Adipose tissue (tissue), 3 donors: ENCODE data around the gene CCSER1. TPM values are rescaled to one million over a fixed set of nuclear protein-coding genes. Genes with fewer than 3 reads are reported as not detected.
"Not testable (repeated sequence)": the region's sequence is repeated elsewhere in the genome, so short reads cannot be mapped to it uniquely, and the experiment has no call there.

Experiments used
- H3K27ac ChIP-seq: one replicate; pipeline ENCODE4 v1.5.1; 2013; ENCODE audit warnings: low read depth, low read length
- WGBS, 3 donors: extraction: QIAGEN DNeasy Blood & Tissue Kit; methylation state at CpG; one replicate each; pipeline ENCODE4 v1.1.7; 2013; 5-methylcytosine and 5-hydroxymethylcytosine counted together
- polyA plus RNA-seq, 3 donors: library from polyadenylated mRNA; stranded (reverse); fragments of 200-250 nt; gene quantifications; one replicate each; pipeline ENCODE4 v1.2.3, GENCODE V29; 2013
- donor health status: healthy with polysubstance abuse.
- donor health status: Bipolar disorder and iron deficiency.
- donor health status: healthy.

Gene CCSER1
- polyA plus RNA-seq, 3 donors: 0.87 to 1.2 TPM; not detected in 1

DNA sequence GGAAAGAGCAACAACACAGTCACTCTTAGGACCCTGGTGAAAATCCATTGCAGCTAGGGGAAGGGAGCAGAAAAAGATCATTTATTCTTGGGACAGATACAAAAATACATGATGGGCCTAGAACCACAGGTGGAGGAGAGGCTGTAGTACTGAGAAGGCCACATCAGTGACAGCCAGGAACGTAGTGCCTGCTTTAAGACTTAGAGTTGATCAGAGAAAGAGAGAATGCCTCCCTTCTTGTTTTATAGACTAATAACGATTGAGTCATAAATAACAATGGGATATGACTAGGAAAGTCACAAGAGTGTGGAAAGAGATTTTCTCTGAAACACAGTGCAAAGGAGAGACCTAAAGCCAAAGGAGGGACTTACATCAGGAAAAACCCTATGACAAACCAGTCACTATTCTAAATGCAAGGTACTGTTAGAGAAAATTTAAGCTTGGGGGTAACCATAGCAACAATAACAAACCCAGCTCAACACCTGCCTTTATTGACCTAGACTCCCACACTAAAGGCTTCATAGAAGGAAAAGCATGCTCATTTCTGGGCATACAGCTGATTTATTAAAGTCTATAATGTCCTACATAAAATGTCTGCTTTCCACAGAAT is 1161.6 kb downstream of the CCSER1 start:
- 40 to 78% (median 77%) methylated on average over 2 of the region's 2 CpGs for WGBS, 3 donors
- H3K27ac ChIP-seq: no peak overlapping the region

DNA sequence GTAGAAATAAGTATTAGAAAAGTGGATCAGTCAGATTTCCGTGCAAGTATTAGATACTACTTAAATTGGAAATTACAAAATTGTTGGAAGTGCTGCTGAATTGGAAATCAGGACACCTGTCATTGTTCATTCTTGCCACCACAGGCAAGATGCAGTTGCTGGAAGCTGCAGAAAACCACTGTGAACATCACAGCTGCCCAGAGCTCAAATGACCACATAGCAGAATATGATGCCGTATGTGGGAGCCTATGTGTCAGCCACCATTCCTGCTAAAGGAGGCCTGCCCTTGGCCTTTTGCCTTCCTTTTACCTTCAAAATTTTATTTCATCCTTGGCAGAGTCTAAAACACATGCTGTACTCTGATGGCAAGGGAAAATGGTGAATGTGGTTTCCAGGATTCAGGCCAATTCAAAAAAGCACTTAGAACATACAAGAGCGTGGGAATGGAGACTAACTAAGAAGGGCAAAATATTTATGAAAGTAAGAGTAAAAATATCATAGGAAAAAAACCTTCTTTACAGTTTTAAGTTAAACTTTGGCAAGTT is 1171.0 kb downstream of the CCSER1 start:
- WGBS, 3 donors: 86 to 94% (median 87%) methylated on average over 3 of the region's 3 CpGs
- no peak overlapping the region for H3K27ac ChIP-seq

DNA sequence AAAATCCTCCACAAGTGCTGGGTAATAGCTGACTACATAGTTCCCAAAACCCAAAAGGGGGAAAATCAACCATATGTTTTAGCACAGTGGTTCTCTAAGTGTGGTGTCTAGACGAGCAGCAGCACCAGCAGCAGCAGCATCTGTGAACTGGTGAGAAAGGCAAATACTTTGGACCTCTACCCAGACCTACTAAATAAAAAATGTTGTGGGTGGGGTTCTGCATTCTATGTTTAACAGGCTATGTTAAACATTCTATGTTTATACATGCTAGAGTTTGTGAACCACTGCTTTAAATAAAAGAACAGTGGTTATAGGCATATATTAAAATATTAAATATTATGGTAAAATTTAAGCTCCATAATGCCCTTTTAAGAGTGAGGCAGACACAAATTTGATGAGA is 1171.6 kb downstream of the CCSER1 start:
- 53 to 84% (median 64%) methylated on average over 1 of the region's 1 CpG for WGBS, 3 donors
- no peak overlapping the region for H3K27ac ChIP-seq

DNA sequence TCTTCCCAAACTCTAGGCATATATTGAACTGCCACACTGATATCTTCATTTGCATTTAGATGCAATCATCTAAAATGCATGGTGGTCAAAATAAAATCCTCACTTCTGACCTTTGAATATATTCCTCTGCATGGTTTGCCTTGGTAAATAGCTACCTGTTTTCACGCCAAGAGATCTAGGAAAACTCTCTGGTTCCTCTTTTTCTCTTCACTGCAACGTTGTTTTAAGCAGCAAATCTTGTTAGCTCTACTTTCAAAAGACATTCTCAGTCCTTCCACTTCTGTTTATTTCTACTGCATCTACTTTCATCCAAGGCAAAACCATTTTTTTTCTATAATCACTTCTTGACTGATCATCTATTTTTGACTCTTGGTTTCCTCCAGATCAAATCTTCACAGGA is 1174.9 kb downstream of the CCSER1 start:
- 55 to 74% (median 63%) methylated on average over 2 of the region's 2 CpGs for whole genome bisulfite sequencing, 3 donors
- no peak overlapping the region for H3K27ac ChIP-seq

DNA sequence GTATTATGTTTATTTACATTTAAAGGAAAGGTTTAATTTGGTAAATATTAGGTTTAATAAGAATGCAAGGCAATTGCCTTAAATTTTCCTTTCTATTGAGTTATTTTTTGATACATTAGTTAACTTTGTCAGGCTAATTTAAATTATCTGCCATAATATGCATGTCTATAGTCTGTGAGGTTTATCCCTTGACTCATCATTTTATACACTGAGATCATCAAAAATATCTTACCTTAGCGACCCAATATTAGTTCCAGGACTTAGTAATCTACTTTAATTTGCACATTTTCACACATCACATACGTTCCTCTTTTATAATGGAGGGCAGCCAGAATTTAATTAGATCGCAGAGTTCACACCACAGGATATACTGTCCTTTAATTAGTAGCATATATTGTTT is 1177.1 kb downstream of the CCSER1 start:
- H3K27ac ChIP-seq: no peak overlapping the region
- 75 to 88% (median 75%) methylated on average over 3 of the region's 3 CpGs for WGBS, 3 donors

DNA sequence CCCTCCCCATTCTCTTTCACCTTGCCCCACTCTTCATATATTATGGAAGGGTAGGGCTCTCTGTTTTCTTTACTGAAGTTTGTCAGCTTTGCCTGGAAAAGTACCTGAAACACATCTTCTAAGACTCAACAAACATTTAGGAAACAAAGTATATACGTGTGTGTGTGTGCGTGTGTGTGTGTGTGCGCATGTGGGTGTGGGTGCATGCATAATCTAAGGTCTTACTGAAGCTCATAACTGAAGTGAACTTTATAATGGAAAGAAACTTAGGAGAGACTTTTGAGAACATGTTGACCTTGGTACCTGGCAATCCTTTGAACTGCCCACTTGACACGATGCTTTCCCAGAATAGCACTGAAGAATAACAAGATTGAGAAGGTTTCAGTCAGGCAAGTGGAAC is 1190.2 kb downstream of the CCSER1 start:
- no peak overlapping the region for H3K27ac ChIP-seq
- 85 to 89% (median 87%) methylated on average over 4 of the region's 4 CpGs for whole genome bisulfite sequencing, 3 donors

DNA sequence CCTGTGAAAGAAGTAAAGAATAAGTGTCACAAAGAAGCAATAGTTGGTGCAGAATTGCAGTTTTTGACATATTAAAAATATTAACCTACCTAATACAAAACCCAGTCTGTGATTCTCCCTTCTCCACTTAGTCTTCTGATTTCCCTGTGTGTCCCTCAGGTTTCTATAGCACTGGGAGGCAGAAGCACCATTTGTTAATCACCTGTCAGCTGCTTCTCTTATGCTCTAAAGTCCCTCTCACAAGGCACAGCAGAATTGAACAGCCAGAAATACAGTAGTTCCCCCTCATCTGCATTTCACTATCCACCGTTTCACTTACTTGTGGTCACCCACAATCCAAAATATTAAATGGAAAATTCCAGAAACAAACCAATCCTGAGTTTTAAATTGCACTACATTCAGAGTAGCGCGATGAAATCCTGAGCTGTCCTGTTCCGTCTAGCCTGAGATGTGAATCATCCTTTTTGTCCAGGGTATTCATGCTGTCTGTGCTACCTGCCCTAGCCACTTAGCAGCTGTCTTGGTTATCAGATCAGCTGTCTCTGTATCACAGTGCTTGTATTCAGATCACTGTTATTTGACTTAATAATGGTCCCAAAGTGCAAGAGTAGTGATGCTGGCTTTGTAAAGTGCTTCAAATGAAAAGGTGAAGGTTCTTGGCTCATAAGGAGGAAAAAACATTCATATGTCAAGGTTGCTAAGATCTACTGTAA is 1192.5 kb downstream of the CCSER1 start:
- WGBS, 3 donors: 75 to 91% (median 89%) methylated on average over 4 of the region's 4 CpGs
- no peak overlapping the region for H3K27ac ChIP-seq

DNA sequence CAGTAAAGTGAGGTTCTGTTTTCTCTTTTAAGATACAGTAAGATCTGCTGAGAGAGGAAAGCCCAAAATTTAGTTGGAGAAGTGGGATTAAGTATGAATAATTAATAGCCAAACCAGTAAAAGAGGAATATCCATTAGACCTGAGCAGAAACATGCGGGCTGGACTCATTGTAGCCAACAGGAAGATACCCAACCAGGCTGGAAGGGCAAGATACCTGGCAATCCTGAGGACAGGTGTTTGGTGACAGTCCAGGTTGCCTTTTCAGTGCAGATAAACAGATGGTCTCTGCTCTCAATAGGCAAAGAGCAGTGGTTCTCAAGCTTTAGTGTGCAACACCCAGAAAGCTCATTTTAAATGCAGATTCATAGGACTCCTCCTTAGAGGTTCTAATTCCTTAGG is 1195.8 kb downstream of the CCSER1 start:
- no peak overlapping the region for H3K27ac ChIP-seq
- WGBS, 3 donors: 92 to 96% (median 95%) methylated on average over 1 of the region's 1 CpG

DNA sequence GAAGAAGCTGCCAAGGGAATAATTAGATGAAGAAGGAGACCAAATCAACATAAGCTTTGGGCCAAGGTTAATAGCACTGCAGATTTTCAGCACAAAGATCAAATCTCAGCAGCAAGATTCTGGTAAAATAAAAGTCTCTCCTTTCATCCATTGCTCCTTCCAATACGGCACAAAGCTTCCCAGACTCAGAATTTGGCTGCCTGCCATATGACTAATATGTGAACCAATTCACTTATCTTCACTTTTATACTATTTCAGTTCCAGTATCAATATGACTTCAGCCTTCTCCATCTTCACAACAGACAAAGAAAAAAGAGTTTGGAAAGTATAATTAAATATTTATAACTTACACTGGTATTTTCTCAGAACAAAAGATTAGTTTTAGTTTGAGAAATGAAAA is 1198.3 kb downstream of the CCSER1 start:
- no peak overlapping the region for H3K27ac ChIP-seq
- 0 to 8% (median 0%) methylated on average over 1 of the region's 1 CpG for WGBS, 3 donors

DNA sequence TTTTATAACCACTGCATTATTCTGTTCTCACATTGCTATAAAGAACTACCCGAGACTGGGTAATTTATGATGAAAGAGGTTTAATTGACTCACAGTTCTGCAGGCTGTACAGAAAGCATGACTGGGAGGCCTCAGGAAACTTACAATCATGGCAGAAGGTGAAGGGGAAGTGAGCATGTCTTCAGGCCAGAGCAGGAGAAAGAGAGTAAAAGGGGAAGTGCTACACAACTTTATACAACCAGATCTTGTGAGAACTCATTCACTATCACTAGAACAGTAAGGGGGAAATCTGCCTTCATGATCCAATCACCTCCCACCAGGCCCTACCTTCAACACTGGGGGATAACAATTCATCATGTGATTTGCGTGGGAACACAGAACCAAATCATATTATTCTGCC is 1199.0 kb downstream of the CCSER1 start:
- not testable (repeated sequence) for H3K27ac ChIP-seq
- 88 to 95% (median 89%) methylated on average over 2 of the region's 2 CpGs for WGBS, 3 donors

DNA sequence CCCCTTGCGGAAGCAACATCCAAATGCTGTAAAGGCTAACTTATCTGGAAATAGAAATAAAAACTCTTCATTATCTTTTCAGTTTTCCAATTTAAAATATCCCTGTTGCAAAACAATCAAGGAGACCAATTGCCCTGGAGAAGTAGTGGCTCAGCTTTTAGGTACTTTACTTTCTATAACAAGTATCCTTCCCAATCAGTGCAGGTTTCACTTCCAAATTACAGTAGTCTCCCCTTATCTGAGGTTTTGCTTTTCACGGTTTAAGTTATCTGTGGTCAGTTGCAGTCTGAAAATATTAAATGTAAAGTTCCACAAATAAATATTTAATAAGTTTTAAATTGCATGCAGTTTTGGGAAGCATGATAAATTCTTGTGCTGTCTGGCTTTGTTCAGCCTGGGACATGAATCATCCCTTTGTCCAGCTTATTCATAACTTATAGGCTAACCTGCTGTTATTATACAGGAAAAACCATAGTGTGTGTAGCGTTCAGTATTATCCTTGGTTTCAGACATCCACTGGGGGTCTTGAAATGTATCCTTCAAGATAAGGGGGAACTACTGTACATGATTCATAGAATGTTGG is 1203.5 kb downstream of the CCSER1 start:
- H3K27ac ChIP-seq: no peak overlapping the region
- WGBS, 3 donors: 65 to 80% (median 69%) methylated on average over 3 of the region's 3 CpGs

DNA sequence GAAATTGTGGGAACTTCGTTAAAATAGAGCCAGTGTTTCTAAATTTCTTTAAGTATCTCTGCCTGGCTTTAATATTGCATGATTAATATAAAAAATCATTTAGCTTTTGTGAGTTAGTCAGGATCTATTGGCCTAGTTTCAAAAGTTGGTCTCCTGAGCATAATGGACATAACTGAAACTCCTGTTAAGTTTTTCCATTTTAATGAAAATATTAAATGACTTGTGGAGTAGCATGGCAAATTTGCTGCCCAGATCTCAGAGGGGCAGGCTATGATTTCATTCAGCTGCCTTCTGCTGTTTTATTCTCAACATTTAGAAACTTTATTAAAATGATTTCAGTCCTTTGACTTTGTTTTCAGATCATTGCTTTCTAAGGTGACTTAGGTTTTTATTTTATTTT is 1213.6 kb downstream of the CCSER1 start:
- 69 to 89% (median 73%) methylated on average over 1 of the region's 1 CpG for WGBS, 3 donors

DNA sequence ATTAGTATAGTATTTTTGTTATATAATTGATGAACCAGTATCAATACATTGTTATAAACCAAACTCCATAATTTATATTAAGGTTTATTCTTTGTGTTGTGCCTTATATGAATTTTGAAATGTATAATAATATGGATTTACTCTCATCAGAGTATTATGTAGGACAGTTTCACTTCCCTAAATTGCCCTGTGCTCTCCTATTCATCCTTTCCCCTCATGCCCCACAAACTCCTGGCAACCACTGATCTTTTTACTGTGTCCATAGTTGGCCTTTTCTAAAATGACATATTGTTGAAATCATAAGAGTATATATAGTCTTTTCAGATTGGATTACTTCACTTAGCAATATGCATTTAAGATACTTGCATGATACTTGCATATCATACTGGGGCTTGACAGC is 1218.4 kb downstream of the CCSER1 start:
- no peak overlapping the region for H3K27ac ChIP-seq

More for the DNA sequence above, 1213.6 kb downstream of the CCSER1 start:
- H3K27ac ChIP-seq: no peak overlapping the region

DNA sequence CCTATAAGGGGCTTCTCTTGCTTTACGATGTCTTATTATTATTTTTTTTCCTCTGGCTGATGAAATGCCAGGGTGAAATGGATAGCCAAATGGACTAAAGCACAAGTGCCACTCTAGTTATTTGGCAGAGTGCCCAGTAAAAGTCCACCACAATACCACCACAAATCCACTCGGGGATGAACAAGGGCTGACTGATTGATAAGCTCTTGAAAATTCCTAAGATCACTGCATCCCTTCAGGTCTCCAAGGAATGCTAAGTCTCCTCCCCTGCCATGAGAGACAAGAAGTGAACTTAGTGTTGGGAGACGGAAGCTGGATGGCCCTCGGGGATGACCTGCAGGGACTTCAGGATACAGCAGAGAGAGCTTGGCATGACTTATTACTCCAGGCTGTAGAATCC is 1229.3 kb downstream of the CCSER1 start:
- not testable (repeated sequence) for H3K27ac ChIP-seq
- WGBS, 3 donors: 79 to 91% (median 90%) methylated on average over 4 of the region's 4 CpGs

DNA sequence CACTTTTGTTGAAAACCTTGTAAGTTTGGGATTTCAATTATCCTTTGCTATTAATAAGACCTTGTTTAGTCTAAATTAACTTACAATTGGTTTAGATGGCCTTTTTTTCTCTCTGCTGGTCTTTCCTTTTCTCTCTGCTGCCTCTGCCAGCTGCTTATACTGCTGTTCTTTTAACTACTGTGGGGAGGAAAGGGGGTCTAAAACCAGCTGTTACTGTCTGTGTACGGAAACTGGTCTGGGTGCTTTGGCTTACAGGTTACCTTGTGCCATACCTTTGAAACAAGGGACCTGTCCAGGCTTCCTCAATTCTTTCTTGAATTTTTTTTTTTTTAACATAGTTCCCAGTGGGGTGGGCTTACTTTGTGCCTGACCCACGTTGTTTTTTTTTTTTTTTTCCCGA is 1230.8 kb downstream of the CCSER1 start:
- WGBS, 3 donors: 64 to 87% (median 74%) methylated on average over 3 of the region's 3 CpGs
- H3K27ac ChIP-seq: not testable (repeated sequence)

DNA sequence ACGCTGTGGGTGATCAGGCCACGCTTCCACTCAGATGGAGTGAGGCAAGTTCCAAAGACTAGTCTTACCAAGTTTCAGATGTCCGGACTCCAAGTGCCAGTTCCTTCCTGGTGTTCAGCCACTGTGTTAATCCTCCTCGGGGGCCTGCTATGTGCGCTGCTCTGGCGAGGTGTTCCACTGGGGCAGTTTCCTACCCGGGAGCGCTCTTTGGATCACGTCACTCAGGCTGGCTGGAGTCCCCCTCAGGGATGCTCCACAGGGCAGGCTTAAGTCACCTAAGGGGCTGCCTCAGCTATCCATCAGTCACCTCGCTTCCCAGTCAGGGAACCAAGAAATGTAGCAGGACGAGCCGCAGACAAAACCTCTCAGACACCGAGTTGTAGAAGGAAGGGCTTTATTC is 1231.4 kb downstream of the CCSER1 start:
- not testable (repeated sequence) for H3K27ac ChIP-seq
- 84 to 89% (median 85%) methylated on average over 13 of the region's 13 CpGs for WGBS, 3 donors

DNA sequence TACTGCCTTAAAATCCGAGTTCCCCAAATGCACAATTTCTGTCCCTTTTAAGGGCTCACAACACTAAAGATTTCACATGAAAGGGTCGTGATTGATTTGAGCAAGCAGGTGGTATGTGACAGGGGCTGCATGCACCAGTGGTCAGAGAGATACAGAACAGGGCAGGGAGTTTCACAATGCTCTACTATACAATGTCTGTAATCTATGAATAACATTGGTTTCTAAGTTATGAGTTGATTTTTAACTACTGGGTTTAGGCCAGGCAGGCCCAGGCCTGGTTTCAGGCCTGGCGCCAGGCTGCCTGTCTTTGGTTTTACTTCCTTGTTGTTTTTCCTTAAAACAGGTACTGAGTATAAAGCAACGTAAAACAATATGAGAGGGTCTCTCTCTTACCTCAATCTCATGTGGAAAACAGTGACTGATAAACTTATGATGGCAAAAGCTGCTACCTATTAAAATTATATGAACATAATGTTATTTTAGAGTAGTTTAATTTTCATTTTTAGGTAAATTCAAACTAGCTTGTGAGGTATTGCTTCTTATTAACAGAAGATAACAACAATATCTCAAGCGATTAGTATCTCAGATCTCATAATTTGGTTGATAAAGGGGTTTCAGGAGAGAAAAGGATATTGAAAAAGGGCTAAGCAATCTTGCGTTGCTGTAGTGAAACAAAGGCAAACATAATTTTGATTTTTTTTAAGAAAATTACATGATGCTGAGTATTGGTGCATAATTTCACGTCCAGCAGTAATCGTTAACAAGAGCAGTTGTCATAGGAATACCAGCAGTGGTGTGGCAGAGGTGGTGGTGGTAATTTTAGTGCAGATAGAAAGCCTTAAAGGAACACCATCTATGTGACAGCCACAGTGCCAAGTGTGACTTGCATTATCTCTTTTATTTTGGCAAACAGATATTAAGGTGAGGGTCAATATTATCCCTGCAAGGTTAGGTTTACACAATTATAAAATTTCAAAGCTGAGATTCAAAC is 1232.1 kb downstream of the CCSER1 start:
- H3K27ac ChIP-seq: no peak overlapping the region
- WGBS, 3 donors: 45 to 75% (median 73%) methylated on average over 8 of the region's 8 CpGs

DNA sequence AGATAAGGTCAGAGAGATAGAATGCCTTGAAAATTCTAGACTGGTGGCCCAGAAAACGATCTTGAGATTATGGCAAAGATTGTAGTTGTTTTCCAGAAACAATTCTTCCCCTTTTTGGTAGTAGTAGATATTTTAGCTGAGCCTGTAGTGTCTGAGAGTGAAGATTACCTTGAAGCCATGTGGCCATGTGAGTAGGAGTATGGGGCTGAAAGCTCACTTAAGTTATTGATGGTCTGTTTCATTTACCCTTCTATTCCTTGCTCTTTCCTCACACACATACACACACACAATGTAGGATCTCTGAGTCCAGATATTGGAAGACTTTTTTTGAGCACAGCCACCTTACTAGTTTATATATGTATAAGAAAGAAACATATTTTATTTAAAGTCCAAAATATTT is 1234.9 kb downstream of the CCSER1 start:
- WGBS, 3 donors: 58 to 69% (median 60%) methylated on average over 1 of the region's 1 CpG
- no peak overlapping the region for H3K27ac ChIP-seq

DNA sequence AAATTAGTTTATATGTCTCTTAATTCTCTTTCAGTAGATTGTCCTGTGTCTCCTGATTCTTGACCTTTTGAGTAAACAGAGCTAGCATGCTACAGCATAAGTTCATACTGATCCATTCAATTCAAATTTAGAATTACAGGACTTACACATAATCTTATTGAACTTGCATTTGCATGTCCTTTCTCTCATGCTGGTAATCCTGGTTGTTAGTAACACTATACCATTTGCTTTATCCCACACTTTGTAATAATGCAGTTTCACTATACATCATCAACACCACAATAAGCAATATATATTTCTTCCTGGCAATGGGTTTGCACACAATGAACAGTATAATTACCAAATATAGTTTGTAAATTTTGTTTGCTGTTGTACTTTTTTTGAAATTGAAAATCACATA is 1239.4 kb downstream of the CCSER1 start:
- H3K27ac ChIP-seq: no peak overlapping the region
